Measurements from ENCODE around the gene SPNS2. TPM values are rescaled to one million over a fixed set of nuclear protein-coding genes. Genes with fewer than 3 reads are reported as not detected.

The SPNS2 gene
- total RNA-seq, 1 experiment from 2014 or later = 0.33 TPM

DNA sequence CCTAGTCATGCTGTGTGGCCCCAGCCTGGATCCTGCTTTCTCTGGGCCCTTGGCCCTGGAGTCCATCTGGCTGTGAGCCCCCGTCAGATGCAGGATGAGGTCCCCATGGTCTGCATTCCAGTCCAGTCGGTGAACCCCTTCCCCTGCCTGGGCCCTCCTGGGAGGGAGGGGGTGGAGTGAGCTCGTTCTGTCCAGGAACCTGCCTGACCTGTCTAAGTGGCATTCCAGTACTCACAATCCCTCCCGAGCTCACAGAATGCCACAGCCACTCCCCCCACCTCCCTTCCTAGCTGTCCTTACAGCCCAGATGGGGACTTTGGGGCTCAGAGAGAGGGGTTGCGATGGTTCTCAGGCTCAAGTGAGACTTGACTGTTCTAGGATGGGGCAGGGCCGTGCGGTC, 15.5 kb downstream of the SPNS2 start:
- Mint-ChIP-seq H3K4me3 (no peak overlapping the region), H3K9me3 (no peaks in the 10 kb centered on the region; a peak in 1 of 5 replicates)
- H4K5ac ChIP-seq (ENCODE audit: insufficient read length, low read depth, low read length) = no peak overlapping the region

More for the DNA sequence above, 15.5 kb downstream of the SPNS2 start:
- Histone ChIP-seq H3K23me2 (ENCODE audit: insufficient read length, low read depth, low read length, poor library complexity, severe bottlenecking) (no peaks in the 10 kb centered on the region), H3K18ac (ENCODE audit: insufficient read length, low read depth, low read length) (no peak overlapping the region), H3K56ac (ENCODE audit: insufficient read length, low read depth, low read length) (no peak overlapping the region), H2AK5ac (ENCODE audit: insufficient read length, low read length) (no peak overlapping the region), H3K79me1 (ENCODE audit: insufficient read depth, low read depth, low read length, poor library complexity, severe bottlenecking) (no peaks in the 10 kb centered on the region), H3T11ph (ENCODE audit: low read length) (no peak overlapping the region), H4K91ac (ENCODE audit: insufficient read length, low read depth, low read length) (no peak overlapping the region), H3K27ac (ENCODE audit: insufficient read length, low read depth, low read length) (no peak overlapping the region), H3K14ac (ENCODE audit: insufficient read depth, low read length) (peak overlapping the region; percentile 5; the same call in 1 of the 2 replicates), H3K79me2 (ENCODE audit: insufficient read depth, low read length) (no peaks in the 10 kb centered on the region), H2AFZ (ENCODE audit: low read length) (no peak overlapping the region), H2BK15ac (ENCODE audit: low read depth, low read length) (no peak overlapping the region), H2BK20ac (ENCODE audit: low read depth, low read length, poor library complexity, severe bottlenecking) (no peak overlapping the region), H3K9me3 (ENCODE audit: control insufficient read depth, low read depth, low read length) (no peaks in the 10 kb centered on the region), H2BK12ac (ENCODE audit: insufficient read length, low read depth, low read length) (no peak overlapping the region), H3K4ac (ENCODE audit: low read depth, low read length) (no peak overlapping the region), H3K9ac (ENCODE audit: extremely low read depth, insufficient read length, low read length) (no peak overlapping the region), H2BK5ac (ENCODE audit: insufficient read length, low read length) (no peak overlapping the region), H3K23ac (ENCODE audit: insufficient read length, low read depth, low read length) (no peak overlapping the region), H3K4me2 (ENCODE audit: insufficient read depth, insufficient read length, low read length) (no peak overlapping the region), H4K20me1 (ENCODE audit: control insufficient read depth, insufficient read depth, insufficient read length) (no peaks in the 10 kb centered on the region), H4K8ac (replicated peaks; ENCODE audit: insufficient read length, low read depth, low read length) (no peak overlapping the region), H3K27me3 (ENCODE audit: insufficient read depth, low read length) (no peaks in the 10 kb centered on the region), H3K4me1 (ENCODE audit: insufficient read depth, low read length) (no peaks in the 10 kb centered on the region), H2BK120ac (ENCODE audit: low read depth, low read length, poor library complexity, severe bottlenecking) (no peak overlapping the region)
- no peak overlapping the region; a peak in 1 of 7 replicates for H3K27ac Mint-ChIP-seq
- no peaks in the 10 kb centered on the region for H3K36me3 Mint-ChIP-seq (ENCODE audit: insufficient read depth in 1 of 3, low read depth in 3 of 3)
- TF ChIP-seq, protein P1, sequence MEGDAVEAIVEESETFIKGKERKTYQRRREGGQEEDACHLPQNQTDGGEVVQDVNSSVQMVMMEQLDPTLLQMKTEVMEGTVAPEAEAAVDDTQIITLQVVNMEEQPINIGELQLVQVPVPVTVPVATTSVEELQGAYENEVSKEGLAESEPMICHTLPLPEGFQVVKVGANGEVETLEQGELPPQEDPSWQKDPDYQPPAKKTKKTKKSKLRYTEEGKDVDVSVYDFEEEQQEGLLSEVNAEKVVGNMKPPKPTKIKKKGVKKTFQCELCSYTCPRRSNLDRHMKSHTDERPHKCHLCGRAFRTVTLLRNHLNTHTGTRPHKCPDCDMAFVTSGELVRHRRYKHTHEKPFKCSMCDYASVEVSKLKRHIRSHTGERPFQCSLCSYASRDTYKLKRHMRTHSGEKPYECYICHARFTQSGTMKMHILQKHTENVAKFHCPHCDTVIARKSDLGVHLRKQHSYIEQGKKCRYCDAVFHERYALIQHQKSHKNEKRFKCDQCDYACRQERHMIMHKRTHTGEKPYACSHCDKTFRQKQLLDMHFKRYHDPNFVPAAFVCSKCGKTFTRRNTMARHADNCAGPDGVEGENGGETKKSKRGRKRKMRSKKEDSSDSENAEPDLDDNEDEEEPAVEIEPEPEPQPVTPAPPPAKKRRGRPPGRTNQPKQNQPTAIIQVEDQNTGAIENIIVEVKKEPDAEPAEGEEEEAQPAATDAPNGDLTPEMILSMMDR (conservative IDR thresholded peaks at IDR 0.05) = no peak
- H3K27me3 Mint-ChIP-seq (ENCODE audit: low read depth) = peaks cover 30% of the 10 kb centered on the region
- no CpG with 5 or more reads among the region's 7 CpGs for WGBS (ENCODE audit: extremely low coverage, insufficient read length, low lambda C conversion rate)
- H3K4me1 Mint-ChIP-seq = peaks cover 7 to 20% of the 10 kb centered on the region in 2 experiments
- no peak for DNase-seq
